ENCODE data around the gene ZNF625. TPM values are rescaled to one million over a fixed set of nuclear protein-coding genes. Genes with fewer than 3 reads are reported as not detected.

The ZNF625 gene
- total and polyA plus RNA-seq, 2 experiments from 2014 or later, result 12.9 to 18.6 TPM

GRCh38 chr19:12139885-12140544, 16.5 kb downstream of the ZNF625 start, which contains the start of gene ZNF20:
ZNF20 (minus strand) TSS chr19:12140350; CDS start chr19:12140182, 168 bp downstream.
- peak; percentile 99 for DNase-seq (ENCODE audit: low spot score)
- H3K27me3 Mint-ChIP-seq (ENCODE audit: insufficient read depth, low read depth, poor library complexity), result peaks cover 23% of the 10 kb centered on the region
- Histone ChIP-seq H3K79me2 (replicated peaks; ENCODE audit: insufficient read depth) (peaks cover 29% of the 10 kb centered on the region), H3K27ac (ENCODE audit: low read depth) (peak within 1 kb of the TSS; percentile 98), H2AFZ (peak within 1 kb of the TSS; percentile 70; the same call in 1 of the 2 replicates), H3K9me2 (ENCODE audit: insufficient read depth) (no peaks in the 10 kb centered on the region), H3K4me2 (peak within 1 kb of the TSS; percentile 84), H3K4me3 (peak within 1 kb of the TSS; percentile 83), H3K36me3 (ENCODE audit: insufficient read depth) (peaks cover 38% of the 10 kb centered on the region), H4K20me1 (replicated peaks; ENCODE audit: insufficient read depth) (peaks cover 7% of the 10 kb centered on the region; the same call in 1 of the 2 replicates), H3K4me1 (ENCODE audit: insufficient read depth) (peaks cover 21% of the 10 kb centered on the region), H3F3A (replicated peaks; ENCODE audit: low read depth) (0 out of 2 replicates have a peak, but pooled peaks cover 7% of the 10 kb centered on the region), H3K27me3 (ENCODE audit: insufficient read depth) (no peaks in the 10 kb centered on the region)
- H3K27ac Mint-ChIP-seq, result peak within 1 kb of the TSS; percentile 99
- peaks cover 32% of the 10 kb centered on the region for H3K9me3 Mint-ChIP-seq
- peaks cover 74% of the 10 kb centered on the region for H3K36me3 Mint-ChIP-seq (ENCODE audit: low read depth)
- H3K4me3 Mint-ChIP-seq, result peak within 1 kb of the TSS; percentile 97
- TF ChIP-seq ZNF331 (CRISPR knock-in tag; IDR thresholded peaks at IDR 0.05; ENCODE audit: low read depth) (no peak), REST (IDR thresholded peaks at IDR 0.05; ENCODE audit: unreplicated experiment) (no peak), ETS1 (IDR thresholded peaks at IDR 0.05) (no peak), POLR2AphosphoS5 (IDR thresholded peaks at IDR 0.05; ENCODE audit: low read depth) (peak; percentile 82), EZH2 (IDR thresholded peaks at IDR 0.05; ENCODE audit: low read depth, unreplicated experiment) (no peak)
- peaks cover 21% of the 10 kb centered on the region for H3K4me1 Mint-ChIP-seq
- peak; percentile 93 for ATAC-seq

GRCh38 chr19:12139269-12139668, 17.3 kb downstream of the ZNF625 start:
- peaks cover 23% of the 10 kb centered on the region for H3K27me3 Mint-ChIP-seq (ENCODE audit: insufficient read depth, low read depth, poor library complexity)
- Histone ChIP-seq H3K4me3 (peak overlapping the region; percentile 83), H3K4me1 (ENCODE audit: insufficient read depth) (peaks cover 21% of the 10 kb centered on the region), H3K79me2 (replicated peaks; ENCODE audit: insufficient read depth) (peaks cover 29% of the 10 kb centered on the region), H2AFZ (no peak overlapping the region), H3K4me2 (peak overlapping the region; percentile 84), H3K36me3 (ENCODE audit: insufficient read depth) (peaks cover 38% of the 10 kb centered on the region), H3F3A (replicated peaks; ENCODE audit: low read depth) (0 out of 2 replicates have a peak, but pooled peaks cover 7% of the 10 kb centered on the region), H3K27ac (ENCODE audit: low read depth) (peak overlapping the region; percentile 98), H4K20me1 (replicated peaks; ENCODE audit: insufficient read depth) (peaks cover 7% of the 10 kb centered on the region; the same call in 1 of the 2 replicates), H3K27me3 (ENCODE audit: insufficient read depth) (no peaks in the 10 kb centered on the region), H3K9me2 (ENCODE audit: insufficient read depth) (no peaks in the 10 kb centered on the region)
- H3K4me3 Mint-ChIP-seq, result peak overlapping the region; percentile 97
- peaks cover 37% of the 10 kb centered on the region for H3K9me3 Mint-ChIP-seq
- peaks cover 21% of the 10 kb centered on the region for H3K4me1 Mint-ChIP-seq
- peak overlapping the region; percentile 99 for H3K27ac Mint-ChIP-seq
- peak; percentile 18 for DNase-seq (ENCODE audit: low spot score)
- ATAC-seq, result peak; percentile 3
- peaks cover 74% of the 10 kb centered on the region for H3K36me3 Mint-ChIP-seq (ENCODE audit: low read depth)
- TF ChIP-seq ETS1 (IDR thresholded peaks at IDR 0.05), result no peak
- no peak for TF ChIP-seq ZNF114 (CRISPR knock-in tag; IDR thresholded peaks at IDR 0.05)
- no peak for TF ChIP-seq REST (IDR thresholded peaks at IDR 0.05; ENCODE audit: unreplicated experiment)
- no peak for TF ChIP-seq STAT1 (IDR thresholded peaks at IDR 0.05; ENCODE audit: unreplicated experiment)
- no peak for TF ChIP-seq NANOG (IDR thresholded peaks at IDR 0.05; ENCODE audit: borderline replicate concordance)
- no peak for TF ChIP-seq EZH2phosphoT487 (IDR thresholded peaks at IDR 0.05; ENCODE audit: unreplicated experiment)
